Stimulated activated naive CD4-positive, alpha-beta T cell treated with Interleukin-2 at 50 U/mL for 16 hours (primary cell): ENCODE data around the gene APMAP.

ENCODE experiments used
- DNase-seq: peaks from one replicate; lab custom pipeline; 2025; lab: John Stamatoyannopoulos, UW

APMAP gene

DNA sequence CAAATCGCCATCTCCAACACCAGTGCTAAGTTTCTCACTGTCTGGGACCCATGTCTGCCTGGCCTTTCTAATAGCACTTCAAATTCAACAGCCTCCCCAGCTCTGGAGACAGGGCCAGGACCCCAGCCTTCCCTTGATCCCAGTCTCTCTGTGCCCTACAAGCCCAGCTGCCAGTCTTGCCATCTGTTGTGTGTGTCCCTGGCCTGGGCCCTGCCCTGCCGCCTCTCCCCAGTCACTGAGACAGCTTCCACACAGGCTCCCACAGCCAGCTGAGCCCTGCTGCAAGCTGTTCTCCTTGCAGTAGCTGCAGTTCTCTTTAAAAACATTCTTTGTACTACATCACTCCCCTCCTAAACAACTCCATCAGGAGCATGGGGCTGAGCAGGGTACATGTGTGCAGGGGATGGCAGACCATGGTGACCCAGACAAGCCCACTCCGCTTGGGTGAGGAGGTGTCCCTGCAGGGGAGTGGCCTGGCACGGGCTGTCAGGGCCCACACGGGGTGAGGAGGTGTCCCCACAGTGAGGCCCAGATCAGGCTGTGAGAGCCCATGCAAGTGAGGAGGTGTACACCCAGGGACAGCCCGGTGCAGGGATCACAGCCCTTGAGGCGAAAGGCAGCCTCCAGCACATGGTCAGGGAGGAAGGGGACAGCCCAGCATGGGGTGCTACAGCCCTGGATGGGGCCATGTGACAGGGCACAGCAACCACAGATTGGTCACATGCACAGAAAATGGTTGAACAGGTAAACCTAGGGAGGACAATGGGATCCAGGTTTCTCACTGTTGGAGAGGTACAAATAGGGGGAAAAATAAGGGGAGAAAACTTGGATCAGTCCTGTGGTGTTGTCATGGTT lies 27.3 kb downstream of the APMAP start:
- DNase-seq = no peak

DNA sequence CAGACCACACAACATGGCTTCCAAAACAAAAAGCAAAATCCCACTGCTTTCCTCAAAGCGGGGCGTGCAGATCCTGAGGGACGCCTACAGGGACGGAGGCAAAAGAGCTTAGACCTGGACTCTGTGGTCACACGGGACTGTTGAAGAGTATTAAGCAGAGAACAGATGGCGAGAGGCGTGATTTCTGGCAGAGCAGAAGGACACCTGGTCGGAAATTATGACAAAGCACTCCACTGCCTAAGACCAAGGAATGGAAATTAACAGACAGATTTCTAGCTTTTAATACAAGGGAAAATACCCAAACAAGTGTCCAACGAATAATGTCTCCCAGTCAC lies 28.1 kb downstream of the APMAP start:
- DNase-seq = no peak

DNA sequence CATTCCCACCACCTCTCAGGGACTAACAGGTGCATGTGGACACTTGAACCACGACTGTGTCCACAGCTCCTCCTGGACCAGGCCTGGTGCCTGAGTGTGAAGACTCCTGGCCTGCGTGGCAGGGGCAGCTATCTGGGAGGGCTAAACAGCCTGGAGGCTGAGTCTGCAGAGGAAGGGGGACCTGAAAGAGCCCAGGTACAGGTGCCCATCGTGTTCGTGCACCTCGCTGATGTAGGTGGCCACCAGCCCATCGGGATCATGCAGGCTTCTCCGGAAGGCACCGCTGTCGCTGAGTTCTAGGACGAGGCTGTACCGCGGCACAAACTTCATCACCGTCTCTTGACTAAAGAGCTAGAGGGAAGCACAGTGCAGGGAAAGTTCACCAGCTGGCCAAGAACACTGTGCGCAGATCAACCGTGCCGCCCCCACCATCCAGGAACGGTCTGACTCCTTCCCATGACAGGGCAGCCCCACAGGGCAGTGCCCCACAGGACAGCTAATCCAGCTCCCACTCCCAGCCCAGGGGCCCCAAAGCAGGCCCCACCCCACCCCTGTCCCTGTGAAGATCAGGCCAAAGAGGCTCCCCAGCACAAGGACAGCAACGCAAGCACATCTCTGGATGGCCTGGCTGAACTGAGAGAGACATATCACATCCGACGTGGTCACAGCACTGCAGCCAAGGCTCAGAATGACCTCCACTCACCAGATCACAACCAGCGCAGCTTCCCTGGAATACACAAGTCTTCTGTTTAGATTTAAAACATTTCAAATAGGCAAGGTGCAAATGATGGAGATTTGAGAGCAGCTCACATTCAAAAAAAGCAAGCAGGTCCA lies 28.7 kb downstream of the APMAP start:
- no peak for DNase-seq

DNA sequence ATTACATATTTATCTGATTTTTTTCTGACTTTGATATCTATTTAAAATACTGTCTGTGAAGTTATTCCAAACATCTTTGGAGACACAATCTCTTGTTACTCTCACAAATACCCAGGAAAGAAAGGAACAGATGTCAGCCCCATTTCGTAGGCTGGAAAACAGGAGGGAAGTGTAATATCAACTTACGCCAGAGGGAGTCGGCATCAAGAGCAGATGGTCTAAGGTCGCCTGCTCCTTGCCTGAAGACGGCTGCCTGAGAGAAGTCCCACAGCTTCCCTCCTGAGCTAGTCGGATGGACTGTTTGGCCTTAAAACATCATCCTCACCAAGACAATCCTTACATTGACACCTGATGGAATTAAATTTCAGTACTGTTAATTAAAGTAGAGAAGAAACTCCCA lies 30.0 kb downstream of the APMAP start:
- DNase-seq = no peak

DNA sequence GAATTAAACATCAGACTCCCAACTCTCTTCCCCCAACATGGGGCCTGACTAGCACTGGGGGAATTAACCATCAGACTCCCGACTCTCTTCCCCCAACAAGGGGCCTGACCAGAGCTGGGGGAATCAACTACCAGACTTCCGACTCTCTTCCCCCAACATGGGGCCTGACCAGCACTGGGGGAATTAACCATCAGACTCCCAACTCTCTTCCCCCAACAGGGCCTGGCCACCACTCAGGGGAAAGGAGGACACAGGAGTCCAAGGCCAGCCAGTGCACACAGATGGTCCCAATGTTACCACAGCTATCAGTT lies 30.4 kb downstream of the APMAP start:
- no peak for DNase-seq

DNA sequence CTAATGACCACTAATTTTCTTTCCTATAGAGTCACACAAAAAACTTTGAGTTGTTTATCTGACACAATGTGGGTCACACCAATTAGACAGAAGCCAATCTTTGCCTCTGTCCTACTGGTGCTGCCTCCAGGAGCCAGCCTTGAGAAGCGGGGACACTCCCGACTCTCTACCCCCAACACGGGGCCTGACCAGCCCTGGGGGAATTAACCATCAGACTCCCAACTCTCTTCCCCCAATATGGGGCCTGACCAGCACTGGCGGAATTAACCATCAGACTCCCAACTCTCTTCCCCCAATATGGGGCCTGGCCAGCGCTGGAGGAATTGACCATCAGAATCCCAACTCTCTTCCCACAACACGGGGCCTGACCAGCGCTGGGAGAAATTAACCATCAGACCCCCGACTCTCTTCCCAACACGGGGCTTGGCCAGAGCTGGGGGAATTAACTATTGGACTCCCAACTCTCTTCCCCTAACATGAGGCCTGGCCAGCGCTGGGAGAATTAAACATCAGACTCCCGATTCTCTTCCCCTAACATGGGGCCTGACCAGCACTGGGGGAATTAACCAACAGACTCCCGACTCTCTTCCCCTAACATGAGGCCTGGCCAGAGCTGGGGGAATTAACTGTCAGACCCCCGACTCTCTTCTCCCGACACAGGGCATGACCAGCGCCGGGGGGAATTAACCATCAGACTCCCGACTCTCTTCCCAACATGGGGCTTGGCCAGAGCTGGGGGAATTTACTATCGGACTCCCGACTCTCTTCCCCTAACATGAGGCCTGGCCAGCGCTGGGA lies 31.0 kb downstream of the APMAP start:
- DNase-seq = no peak

DNA sequence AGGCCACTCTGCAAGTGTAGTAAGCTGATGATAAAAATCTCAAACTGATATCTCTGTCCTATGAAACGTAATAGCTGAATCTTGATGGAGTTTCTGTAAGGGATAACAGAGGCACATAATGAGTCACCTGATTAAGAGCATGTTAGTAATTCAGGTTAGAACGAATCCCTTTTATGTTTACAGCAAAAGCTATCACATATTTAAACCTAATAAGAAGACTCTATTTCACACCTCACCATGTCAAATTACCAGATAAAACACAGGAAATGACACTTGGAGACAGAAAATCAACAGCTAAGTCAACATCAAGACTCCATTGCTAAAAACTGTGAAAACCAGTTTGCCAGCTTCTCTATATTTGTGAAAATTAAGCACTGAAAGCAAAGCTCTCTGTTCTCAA lies 31.7 kb downstream of the APMAP start:
- DNase-seq = no peak

DNA sequence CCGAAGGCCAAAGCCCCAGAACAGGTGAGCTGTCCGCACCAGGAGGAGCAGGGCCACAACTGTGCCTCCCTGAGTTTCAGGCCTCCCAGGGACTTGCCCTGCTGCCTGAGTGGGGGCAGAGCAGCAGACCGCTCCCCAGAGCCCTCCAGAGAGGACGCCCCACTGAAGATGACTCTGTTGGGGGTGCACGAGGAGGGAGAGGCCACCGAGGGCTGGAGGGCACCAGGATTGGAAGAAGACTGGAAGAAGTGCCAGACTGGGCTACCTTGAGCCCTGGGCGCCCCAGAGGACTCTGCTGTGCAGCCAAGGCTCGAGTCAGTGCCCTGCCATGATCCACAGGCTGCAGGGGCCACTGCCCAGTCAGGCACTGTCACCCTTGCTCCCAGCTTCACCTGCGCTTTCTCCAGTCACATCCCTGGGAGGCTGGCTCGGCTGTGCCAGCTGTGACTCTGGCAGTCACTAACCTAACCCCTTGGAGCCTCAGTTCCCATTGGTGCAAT lies 32.2 kb downstream of the APMAP start:
- DNase-seq = no peak

DNA sequence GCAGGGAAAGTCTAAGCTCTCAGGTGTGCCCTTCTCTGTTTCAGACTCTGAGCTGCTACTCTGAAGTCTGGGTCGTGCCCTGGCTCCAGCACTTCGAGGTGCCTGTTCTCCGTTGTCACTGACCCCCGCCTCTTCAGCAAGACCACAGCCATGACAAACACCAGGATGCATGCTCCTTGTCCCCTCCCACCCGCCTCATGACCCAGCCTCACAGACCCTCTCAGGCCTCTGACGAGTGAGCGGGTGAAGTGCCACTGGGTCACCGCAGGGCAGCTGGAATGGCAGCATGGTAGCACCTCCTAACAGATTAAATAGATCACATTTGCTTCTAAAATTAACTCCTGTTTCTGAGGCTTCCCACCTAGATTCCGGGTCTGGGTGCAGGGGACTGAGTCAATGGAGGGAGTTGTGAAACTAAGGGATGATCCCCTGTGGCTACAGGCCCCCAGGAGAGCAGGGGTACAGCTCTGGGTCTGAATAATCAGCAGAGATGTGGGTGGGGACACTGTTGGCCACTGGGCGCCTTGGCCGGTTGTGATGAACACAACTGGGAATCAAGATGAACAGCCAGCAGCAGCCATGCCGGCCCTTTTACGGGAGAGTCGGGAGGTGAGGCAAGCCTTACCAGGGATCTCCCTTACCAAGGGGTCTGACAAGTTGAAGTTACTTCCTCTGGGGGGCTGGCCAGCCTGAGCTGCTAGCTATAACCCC lies 32.8 kb downstream of the APMAP start:
- DNase-seq = no peak

DNA sequence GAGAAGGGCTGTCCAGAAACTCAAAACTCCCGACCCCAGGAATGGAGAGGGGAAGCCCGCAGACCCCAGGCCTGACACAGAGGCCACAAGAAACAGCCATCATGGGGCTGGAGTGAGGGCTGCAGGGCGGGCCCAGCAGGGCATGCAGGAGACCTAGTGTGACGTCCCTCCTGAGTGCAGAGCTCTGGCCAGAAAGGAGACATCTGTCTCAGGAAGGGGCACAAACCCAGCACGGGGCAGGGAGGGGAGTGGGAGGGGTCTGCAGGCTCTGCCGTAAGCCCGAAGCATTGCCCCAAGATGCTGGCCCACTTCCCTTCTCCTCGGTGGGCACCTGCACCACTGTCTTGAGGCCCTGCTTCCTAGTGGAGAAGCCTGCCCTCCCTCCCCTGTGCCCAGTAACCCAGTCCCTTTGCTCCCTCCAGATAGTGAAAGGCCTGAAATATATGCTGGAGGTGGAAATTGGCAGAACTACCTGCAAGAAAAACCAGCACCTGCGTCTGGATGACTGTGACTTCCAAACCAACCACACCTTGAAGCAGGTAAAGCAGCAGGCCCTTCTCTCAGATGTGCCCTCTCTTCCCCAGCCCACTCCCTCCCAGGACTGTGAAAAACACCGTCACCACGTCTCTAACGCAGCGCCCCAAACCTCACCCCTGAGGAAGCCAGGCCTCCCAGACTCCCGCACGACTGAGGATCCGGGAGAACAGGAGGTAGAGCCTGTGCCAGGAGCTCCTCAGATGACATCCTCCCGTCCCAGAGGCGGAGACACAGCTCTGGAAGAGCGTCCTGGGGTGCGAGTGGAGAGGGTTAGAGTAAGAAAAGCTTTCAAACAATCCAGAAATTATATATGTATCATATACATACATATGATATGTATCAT lies 33.8 kb downstream of the APMAP start:
- no peak for DNase-seq

DNA sequence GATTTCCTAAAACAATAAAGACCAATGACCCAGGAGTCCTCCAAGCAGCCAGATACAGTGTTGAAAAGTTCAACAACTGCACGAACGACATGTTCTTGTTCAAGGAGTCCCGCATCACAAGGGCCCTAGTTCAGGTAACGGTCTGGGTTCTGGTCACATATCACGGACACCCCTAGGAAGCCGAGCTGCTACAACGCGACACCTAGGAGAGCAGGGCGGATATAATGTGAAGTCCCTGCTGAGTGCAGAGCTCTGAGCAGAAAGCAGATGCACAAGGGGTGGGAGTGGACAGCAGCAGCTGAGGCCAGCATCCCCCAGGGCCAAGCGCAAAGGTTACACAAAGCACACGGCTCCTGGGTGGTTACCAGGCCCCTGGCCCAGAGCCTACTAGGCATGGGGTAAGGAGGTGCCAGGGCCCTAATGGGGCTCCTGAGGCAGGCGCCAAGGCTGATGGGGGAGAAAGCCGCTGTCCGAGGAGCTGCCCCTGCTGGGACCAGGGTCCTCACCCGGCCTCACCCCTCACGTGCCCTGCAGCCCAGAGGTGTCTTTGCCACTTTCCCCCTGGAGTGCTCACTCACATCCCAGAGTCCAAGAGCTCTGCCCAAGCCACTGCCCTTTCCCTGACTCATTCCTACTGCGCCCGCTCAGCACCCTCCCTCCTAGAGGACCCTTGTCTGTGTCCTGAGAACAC lies 35.1 kb downstream of the APMAP start:
- DNase-seq = no peak

DNA sequence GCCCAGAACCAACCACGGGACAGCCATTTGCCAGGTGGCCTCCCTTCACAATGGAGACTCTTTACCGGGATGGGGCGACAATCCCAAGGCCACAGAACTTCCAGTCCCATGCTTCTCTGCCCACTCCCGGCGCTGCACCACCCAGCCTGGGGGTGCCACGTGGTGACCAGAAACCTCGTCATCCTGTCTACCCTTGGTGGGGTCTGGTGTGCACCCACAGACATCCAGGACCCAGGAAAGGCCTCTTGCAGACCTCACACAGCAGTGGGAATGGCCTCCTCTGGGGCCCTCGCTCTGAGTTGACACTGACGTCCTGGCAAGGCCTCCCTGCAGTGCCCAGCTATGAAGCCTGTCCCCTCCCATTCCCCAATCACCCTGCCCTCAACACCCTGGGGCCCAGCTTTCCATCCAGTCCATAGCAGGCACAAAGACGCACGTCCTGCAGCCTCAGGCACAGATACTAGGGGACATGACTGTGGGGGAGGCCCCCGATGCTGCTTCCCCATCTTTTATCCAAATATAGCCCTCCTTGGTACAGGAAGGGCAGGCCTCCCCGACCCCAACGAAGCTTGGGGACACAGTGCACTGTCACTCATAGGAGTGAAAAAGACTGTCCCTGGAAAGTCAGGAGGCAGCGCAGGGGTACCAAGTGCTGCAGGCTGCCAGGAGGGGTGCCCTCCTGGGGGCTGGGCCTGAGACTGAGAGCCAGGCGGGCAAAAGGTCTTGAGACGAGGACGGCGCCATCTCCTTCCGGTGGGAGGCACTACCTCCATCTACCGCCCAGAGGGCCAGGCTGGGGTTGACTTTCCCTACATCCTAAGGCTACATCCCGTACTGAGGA lies 36.3 kb downstream of the APMAP start:
- DNase-seq = no peak

DNA sequence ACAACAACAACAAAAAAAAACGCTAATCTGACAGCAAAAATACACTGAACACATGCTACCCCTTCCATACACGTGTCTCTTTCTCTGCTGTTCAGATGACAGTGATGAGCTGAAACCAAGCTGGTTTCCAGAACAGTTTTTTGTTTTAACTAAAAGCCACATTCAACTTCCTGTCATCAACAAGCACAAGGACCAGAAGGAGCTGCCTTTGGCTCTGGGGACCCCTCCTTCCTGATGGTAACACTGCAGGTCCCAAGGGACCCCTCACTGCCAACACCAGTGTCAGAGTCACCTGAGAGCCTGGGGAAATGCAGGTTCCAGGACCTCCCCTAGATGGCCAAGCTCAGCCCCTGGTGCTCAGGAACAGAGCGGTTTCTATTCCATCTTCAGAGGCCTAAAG lies 37.5 kb downstream of the APMAP start:
- DNase-seq = no peak

DNA sequence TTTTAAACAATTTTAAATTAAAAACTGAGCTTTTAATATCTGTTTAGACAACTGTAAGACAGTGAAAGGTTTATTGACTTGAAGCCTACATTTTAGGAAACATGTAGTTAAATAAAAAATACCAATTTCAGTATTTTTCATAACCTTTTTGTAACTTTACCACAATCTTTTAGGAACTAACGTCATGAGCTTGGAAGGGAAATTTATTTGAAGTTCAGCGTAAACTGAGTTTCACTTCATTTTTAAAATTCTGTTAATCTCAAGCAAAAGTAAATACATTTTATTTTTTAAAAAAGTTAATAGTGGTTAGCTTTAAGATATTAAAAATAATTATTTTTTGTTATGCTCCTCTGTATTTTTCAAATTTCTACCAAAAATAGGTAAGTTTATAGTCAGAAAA lies 38.0 kb downstream of the APMAP start:
- DNase-seq = no peak

DNA sequence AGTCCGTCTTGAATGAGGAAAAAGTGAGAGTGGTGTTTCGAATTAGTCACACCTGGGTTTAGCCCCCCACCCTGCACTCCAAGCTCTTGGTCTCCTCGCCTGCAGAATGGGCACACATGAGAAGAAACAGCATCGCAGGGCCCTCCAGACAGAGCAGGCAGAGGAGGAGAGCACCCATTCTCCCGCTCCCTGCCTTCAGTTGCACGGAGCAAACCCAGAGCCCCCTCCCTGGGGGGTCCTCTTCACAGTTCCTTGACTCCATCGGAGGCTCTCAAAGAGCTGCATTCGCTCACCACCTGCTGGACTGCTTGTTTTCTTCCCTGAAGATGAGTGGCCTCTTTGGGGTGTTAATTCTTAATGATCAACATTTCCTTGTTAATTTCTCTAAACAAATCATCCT lies 38.4 kb downstream of the APMAP start:
- no peak for DNase-seq

DNA sequence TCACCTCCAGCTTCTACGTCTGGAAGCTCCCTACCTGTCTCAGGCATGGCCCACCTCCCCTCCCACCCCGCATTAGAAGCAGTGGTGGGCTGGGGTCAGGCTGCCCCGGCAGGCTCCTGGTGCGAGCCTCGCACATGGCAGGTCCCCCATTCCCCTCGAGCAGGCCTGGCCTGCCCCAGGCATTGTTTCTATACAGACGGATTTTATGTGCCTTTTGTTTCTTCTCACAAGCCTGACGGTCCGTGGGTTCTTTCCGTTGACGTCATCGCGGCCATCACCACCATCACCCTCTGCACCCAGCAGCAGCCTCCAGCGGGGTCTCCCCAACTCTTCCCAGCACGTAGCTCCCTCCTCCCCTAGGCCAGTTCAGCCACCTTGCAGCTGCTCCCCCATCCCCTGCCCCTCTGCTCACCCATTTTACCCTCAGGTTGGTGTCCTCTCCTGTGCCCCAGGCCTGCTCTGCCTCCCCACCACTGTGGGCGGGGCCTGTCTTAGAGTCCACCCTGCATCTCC lies 38.9 kb downstream of the APMAP start:
- DNase-seq = no peak

DNA sequence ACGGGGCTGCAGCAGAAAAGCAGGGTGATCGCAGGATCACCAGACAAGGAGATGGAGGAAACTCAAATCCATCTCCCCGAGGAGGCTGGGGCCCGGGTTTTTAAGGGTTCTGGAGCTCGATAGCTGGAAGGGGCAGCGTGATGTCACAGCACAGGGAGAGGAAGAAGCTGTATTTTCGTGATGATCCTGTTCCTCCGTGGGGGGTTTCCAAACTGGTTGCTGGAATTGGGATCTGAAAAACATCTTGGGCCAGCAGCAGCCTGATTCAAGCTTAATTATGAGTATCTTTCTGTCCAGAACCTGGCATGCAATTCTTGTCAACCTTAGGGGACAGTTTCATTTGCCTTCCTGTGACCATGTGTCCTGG lies 39.4 kb downstream of the APMAP start:
- no peak for DNase-seq

DNA sequence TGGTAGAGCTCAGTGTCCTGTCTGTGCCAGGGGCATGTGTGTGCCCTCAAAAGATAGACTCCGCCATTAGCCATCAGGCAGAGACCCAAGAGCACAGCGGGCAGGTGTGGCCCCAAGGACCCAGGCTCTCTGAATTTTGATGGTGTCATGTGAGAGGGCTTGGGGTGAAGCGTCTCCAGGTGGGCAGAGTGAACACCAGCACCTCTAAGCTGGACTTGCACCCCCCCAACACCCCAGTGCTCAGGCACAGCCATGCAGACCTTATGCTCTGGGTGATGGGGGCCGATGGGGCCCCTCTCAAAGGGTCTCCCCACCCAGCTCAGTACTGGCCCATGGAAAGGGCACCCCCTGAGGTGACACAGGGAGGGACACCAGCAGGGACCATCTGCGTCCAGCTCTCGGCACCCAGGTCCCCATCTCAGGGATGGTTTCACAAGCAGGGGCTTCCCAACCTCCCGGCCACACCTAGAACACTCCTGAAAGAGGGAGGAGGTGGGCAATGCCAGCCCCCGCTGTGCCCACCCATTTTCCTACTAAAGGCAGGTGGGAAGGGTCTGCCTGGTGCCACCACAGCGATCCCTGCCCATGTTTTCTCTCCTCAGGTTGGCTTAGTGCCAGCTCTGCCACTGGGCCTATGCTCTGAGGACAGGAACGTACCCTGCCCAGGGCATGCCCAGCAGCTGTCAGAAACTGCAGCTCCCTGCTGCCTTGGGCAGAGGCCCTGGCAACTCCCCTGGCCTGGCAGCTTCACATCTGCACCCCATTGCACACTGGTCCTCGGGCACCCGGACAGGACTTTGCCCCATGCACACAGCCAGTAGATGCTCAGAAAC lies 40.0 kb downstream of the APMAP start:
- DNase-seq = no peak
